SK-MEL-5 (cell line): ENCODE measurements around the gene ZNF584. TPM values are rescaled to one million over a fixed set of nuclear protein-coding genes. Genes with fewer than 3 reads are reported as not detected.
A peak's percentile ranks its signal among the peaks of the same experiment; 100 is the strongest.
"Not testable (repeated sequence)": the region's sequence is repeated elsewhere in the genome, so short reads cannot be mapped to it uniquely, and the experiment has no call there.

Source experiments
- DNase-seq: peaks from one replicate; pipeline ENCODE4 v3.0.0-alpha.2; 2016; ENCODE audit warnings: low read depth, low spot score
- in situ Hi-C: cut with HindIII; loops from 2 replicates; pipeline ENCODE4 v1.10.0; 2016; ENCODE audit warnings: low sequenced_read_pairs, high pct_unique_total_duplicates, low pct_unique_long_range_greater_than_20kb
- polyA plus RNA-seq, 2 experiments: library from polyadenylated mRNA; depleted of rRNA; stranded (reverse); fragments of >200 nt; gene quantifications; 2 replicates each; pipeline ENCODE4 v1.2.3, GENCODE V29; 2015
- total RNA-seq: library from RNA; depleted of rRNA; stranded (reverse); fragments of >200 nt; shearing (Covaris generic); gene quantifications from 2 replicates; pipeline ENCODE4 v1.2.3, GENCODE V29; 2014; rRNA removed

Gene ZNF584
- total RNA-seq: 12.5 and 13.9 TPM in 2 replicates
- polyA plus RNA-seq (2015; cell fraction: cytosol; rRNA removed): 11.5 and 16.7 TPM in 2 replicates
- polyA plus RNA-seq (2015; cell fraction: nucleus; rRNA removed): 11.7 and 17.5 TPM in 2 replicates

GRCh38 chr19:58408152-58409009 is at the start of gene ZNF584:
Gene ZNF584, plus strand, starts transcription at chr19:58408649. Its CDS starts 499 bp downstream, at chr19:58409148.
- peak; percentile 95 for DNase-seq
- in situ Hi-C loops: no loop called here

DNA sequence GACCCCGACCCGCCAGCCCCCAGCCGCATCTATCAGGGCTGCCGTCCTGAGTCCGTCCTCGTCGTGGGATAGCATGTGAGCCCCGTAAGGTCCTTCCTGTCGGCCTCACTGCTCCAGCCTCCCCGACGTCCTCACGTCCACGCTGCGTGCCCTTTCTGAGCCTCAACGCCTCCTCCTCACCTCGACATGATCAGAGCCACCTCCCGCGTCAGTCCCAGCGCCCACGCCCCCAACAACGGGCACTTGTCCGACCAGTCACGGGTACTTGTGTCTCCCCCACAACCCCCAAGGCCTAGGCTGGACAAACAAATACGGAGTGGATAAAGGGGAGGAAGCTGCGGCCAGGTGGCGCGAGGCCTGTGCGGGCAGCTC is 46.6 kb upstream of the ZNF584 start:
- DNase-seq: peak; percentile 30
- in situ Hi-C loops: no loop called here

- in situ Hi-C loops: no loop called here
- DNase-seq: peak; percentile 93
Observed at GRCh38 chr19:58362272-58362994, 46.0 kb upstream of the ZNF584 start, which contains the start of gene ZNF497. Gene ZNF497, minus strand, starts transcription at chr19:58362751. Its CDS starts 5,116 bp downstream, at chr19:58357635.

DNA sequence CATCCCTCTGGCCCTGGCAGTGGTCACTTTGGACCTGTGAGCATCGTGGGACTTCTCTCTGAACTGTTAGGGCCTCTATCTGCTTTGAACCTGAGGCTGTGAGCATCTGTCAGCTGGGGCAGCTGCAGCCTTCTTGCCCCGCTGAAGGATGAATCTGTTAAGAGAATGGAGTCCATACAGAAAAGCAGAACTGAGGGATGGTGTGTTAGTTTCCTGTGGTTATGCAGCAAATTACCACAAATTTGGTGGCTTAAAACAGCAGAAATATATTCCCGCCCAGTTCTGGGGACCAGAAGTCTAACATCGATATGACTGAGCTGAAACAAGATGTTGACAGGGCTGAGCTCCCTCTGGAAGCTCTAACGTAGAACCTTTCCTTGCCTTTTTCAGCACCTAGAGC is 44.3 kb upstream of the ZNF584 start:
- in situ Hi-C loops: no loop called here
- DNase-seq: no peak

GRCh38 chr19:58366585-58367430 is 41.6 kb upstream of the ZNF584 start:
- no peak for DNase-seq
- in situ Hi-C loops: no loop called here

DNA sequence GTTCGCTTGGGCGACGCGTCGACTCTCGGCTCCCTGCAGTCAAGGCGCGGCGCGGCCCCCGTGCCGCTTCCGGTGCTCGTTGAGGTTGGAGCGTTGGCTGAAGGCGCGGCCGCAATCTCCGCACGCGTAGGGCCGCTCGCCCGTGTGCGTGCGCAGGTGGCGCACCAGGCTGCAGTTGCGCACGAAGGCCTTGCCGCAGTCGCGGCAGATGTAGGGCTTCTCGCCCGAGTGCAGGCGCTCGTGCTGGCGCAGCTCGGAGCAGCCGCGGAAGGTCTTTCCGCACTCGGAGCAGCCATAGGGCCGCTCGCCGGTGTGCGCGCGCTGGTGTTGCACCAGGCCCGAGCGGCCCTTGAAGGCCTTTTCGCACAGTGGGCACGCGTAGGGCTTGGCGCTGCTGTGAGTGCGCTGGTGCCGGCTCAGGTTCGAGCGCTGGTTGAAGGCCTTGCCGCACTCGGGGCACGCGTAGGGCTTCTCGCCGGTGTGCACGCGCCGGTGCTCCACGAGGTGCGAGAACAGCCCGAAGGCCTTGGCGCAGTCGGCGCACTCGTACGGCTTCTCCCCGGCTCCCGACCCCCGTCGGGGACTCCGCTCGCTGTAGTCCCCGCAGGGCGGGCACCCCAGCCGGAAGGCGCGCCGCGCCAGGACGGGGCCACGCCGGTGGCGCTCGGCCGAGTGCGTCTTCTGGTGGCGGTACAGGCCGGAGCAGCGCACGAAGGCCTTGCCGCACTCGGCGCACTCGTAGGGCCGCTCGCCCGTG is 40.6 kb upstream of the ZNF584 start:
- DNase-seq: no peak
- in situ Hi-C loops: no loop called here

GRCh38 chr19:58368561-58369360 is 39.7 kb upstream of the ZNF584 start:
- no peak for DNase-seq
- in situ Hi-C loops: no loop called here

DNA sequence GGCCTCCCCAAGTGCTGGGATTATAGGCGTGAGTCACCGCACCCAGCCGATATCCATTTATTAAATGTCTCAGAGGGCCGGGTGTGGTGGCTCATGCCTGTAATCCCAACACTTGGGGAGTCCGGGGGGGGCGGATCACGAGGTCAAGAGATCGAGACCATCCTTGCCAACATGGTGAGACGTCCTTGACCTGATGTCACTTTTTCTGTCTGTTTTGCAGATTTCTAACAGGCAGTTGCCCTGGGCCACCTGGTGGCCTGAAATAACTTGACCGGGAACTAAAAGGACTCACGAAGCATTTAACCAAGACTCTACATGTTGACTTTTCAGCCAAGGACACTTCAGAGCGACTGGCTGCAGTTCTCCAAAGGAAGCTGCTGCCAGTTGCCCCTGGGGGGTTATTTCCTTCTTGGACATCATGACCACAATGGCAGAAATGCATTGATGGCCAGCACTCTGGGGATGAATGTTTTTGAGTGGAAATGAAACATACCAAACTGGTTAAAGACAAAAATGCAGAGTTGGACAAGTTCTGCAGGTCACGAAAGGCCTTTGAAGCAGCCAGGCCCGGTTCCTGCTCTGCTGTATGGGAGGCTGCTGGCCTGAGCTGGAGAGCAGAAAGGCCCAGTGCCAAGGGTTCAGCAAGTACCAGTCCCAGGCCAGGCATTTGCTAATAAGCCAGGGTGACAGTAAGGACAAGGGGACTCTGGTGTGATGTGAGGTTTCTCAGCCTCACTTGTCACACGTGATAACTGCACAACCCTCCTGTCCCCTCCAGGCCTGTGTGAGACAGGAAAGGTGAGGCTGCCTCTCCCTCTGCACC is 35.9 kb upstream of the ZNF584 start:
- peak; percentile 23 for DNase-seq
- in situ Hi-C loops: no loop called here

GRCh38 chr19:58374200-58374599 is 34.2 kb upstream of the ZNF584 start:
- DNase-seq: no peak
- in situ Hi-C loops: no loop called here

DNA sequence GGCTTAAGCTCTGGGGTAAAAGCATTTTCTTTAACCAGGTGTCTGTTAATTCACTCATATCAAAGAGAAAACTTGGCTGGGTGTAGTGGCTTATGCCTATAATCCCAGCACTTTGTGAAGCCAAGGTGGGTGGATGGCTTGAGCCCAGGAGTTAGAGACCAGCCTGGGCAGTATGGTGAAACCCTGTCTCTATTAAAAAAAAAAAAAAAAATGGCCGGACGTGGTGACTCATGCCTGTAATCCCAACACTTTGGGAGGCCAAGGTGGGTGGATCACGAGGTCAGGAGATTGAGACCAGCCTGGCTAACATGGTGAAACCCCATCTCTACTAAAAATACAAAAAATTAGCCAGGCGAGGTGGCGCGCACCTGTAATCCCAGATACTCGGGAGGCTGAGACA is 31.7 kb upstream of the ZNF584 start:
- DNase-seq, in situ Hi-C loops: not testable (repeated sequence)

DNA sequence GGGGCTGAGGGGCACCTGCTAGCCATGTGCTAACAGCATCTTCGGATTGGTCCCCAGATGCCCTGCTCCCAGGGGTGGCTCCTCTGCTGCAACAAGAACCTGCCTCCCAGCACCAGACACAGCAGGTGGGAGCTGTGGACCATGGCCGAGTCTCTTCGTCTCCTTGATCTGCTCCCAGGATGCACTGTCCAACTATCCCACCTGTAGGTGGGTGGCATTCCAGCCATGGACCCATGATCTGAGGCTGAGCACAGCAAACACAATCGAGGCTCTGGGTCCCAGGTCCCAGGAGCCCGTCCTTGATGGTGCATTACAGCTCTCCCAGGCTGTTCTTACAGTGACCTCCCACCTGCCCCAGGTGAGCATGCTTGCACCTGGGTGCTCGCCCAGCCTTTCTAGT is 29.2 kb upstream of the ZNF584 start:
- in situ Hi-C loops: no loop called here
- no peak for DNase-seq

- no peak for DNase-seq
- in situ Hi-C loops: no loop called here
Observed at GRCh38 chr19:58380037-58380661, 28.3 kb upstream of the ZNF584 start.

DNA sequence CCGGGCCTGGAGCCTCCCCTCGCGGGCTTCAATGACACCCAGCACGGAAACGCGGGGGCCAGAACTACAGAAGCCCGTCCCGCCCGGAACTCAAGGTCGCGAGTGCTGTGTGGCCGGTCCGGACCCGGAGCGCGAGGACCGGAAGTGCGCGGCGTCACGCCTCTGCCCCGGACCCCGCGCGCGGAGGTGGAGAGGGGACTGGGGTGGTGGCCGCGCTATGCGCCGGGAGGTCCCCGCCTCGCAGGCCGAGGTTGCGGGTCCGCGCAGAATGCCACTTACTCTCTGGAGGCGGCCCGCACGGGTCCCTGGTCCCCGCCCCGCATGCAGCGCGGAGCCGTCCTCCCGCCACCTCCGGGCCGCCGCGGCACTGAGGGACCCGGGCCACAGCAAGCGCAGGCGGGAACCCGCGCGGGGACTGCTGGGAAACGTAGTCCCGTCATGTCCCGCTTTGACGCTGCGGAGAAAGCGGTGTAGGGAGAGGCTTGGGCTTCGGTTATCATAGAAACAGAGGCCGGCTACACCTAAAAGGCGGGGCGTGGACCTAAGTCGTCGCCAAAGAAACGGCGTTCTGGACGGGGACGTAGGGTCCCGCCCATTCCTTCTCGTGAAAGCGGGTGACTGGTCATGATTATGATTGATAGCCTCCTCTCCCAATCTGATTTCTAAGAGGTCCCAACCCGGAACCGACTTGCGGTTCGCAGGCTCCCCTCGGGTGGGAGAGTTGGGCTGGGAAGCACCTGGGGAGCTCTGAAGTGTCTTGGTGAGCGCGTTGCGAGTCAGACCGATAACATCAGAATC is 27.6 kb upstream of the ZNF584 start, which contains the start of gene ZNF837:
ZNF837 (minus strand) TSS at position 369 of the 798 bp plus-strand sequence. CDS start 11,698 bp downstream, outside the sequence.
- in situ Hi-C loops: no loop called here
- peak; percentile 100 for DNase-seq

DNA sequence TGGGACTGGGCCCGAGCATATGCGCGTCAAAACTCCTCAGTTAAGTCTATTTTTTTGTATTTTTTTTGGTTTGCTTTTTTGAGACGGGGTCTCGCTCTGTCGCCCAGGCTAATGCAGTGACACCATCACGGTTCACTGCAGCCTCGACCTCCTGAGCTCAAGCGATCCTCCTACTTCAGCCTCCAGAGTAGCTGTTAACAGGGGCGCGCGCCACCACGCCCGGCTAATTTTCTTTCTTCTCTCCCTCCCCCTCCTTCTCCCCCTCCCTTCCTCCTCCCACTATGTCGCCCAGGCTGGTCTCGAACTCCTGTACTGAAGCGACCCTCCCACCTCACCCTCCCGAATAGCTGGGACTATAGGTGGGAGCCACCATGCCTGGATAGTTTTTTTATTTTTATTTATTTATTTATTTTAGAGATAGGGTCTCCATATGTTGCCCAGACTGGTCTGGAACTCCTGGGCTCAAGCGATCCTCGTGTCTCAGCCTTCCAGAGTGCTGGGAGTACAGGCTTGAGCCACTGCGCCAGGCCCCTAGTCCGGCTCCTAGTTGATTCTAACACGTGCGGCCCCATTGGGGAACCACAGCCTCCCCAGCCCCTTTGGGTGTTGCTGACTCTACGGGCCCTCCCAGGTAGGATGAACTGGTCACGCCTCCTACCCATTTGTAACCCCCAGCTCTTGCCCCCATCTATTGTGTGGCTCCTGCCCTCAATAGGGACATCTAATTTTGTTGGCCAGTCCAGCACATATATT is 26.8 kb upstream of the ZNF584 start:
- no peak for DNase-seq
- in situ Hi-C loops: no loop called here
